Measurements from ENCODE around the gene RFNG.

The RFNG gene

GRCh38 chr17:82004517-82005455 lies 46.8 kb downstream of the RFNG start:
- no peak overlapping the region for H3K4me3 ChIP-seq (ENCODE audit: low read depth, low read length)
- DNase-seq (ENCODE audit: low read depth), result no peak
- TF ChIP-seq POLR2A (IDR thresholded peaks at IDR 0.05; ENCODE audit: extremely low read depth, insufficient read length) (no peak), MYC (IDR thresholded peaks at IDR 0.05; ENCODE audit: low read depth, low read length) (no peak), MAX (IDR thresholded peaks at IDR 0.05; ENCODE audit: low read depth, low read length) (no peak), CTCF (IDR thresholded peaks at IDR 0.05; ENCODE audit: low read depth, low read length) (no peak)

GRCh38 chr17:82003411-82004381 lies 47.9 kb downstream of the RFNG start:
- no peak for DNase-seq (ENCODE audit: low read depth)
- no peak for TF ChIP-seq POLR2A (IDR thresholded peaks at IDR 0.05; ENCODE audit: extremely low read depth, insufficient read length)
- TF ChIP-seq MAX (IDR thresholded peaks at IDR 0.05; ENCODE audit: low read depth, low read length), result no peak
- no peak for TF ChIP-seq MYC (IDR thresholded peaks at IDR 0.05; ENCODE audit: low read depth, low read length)
- no peak for TF ChIP-seq CTCF (IDR thresholded peaks at IDR 0.05; ENCODE audit: low read depth, low read length)
- no peak overlapping the region for H3K4me3 ChIP-seq (ENCODE audit: low read depth, low read length)

GRCh38 chr17:82001571-82002056 lies 50.0 kb downstream of the RFNG start:
- TF ChIP-seq CTCF (IDR thresholded peaks at IDR 0.05; ENCODE audit: low read depth, low read length), result no peak
- TF ChIP-seq MYC (IDR thresholded peaks at IDR 0.05; ENCODE audit: low read depth, low read length), result no peak
- no peak for TF ChIP-seq MAX (IDR thresholded peaks at IDR 0.05; ENCODE audit: low read depth, low read length)
- TF ChIP-seq POLR2A (IDR thresholded peaks at IDR 0.05; ENCODE audit: extremely low read depth, insufficient read length), result no peak
- no peak for DNase-seq (ENCODE audit: low read depth)
- no peak overlapping the region for H3K4me3 ChIP-seq (ENCODE audit: low read depth, low read length)

GRCh38 chr17:82000803-82001570 lies 50.6 kb downstream of the RFNG start:
- no peak overlapping the region for H3K4me3 ChIP-seq (ENCODE audit: low read depth, low read length)
- TF ChIP-seq CTCF (IDR thresholded peaks at IDR 0.05; ENCODE audit: low read depth, low read length) (no peak), MYC (IDR thresholded peaks at IDR 0.05; ENCODE audit: low read depth, low read length) (no peak)
- no peak for DNase-seq (ENCODE audit: low read depth)

Data from NB4 (cell line).